ENCODE data around the gene NAA20.

Gene NAA20

GRCh38 chr20:20079102-20079784 is 62.1 kb downstream of the NAA20 start:
- no peaks in the 10 kb centered on the region for H3K36me3 ChIP-seq (ENCODE audit: control insufficient read depth, insufficient read depth, low read length)
- H3K4me1 ChIP-seq (ENCODE audit: control insufficient read depth, insufficient read depth, low read length) = peaks cover 21% of the 10 kb centered on the region
- H3K27ac ChIP-seq (ENCODE audit: low read depth, low read length) = no peak overlapping the region
- no peak overlapping the region for H3K9ac ChIP-seq (ENCODE audit: low read length)
- no peaks in the 10 kb centered on the region for H3K9me3 ChIP-seq (ENCODE audit: control insufficient read depth, insufficient read depth, low read depth, low read length)
- 0 out of 2 replicates have a peak, but pooled peaks cover 5% of the 10 kb centered on the region for H3K27me3 ChIP-seq (ENCODE audit: control insufficient read depth, insufficient read depth, low read length)
- no peak overlapping the region for H3K4me3 ChIP-seq (ENCODE audit: low read depth, low read length)

Data from HUES6 (cell line).